DOHH2 (cell line): ENCODE data around the gene TTN.

Experiments
- H3F3A ChIP-seq: fragments of 200-600 bp; sonication (generic), shearing (Covaris generic); 2 replicates; pipeline ENCODE4 v1.6.0; 2016; ENCODE audit warnings: antibody characterized with exemption, mild to moderate bottlenecking; ENCODE audit not compliant: control insufficient read depth, insufficient read depth
- H3K27ac ChIP-seq: fragments of 200-600 bp; sonication (generic); 2 replicates; pipeline ENCODE4 v1.5.1; 2014; ENCODE audit warnings: low read depth, mild to moderate bottlenecking, low read length, moderate library complexity
- H3K27me3 ChIP-seq: fragments of 200-600 bp; sonication (generic); 2 replicates; pipeline ENCODE4 v1.6.1; 2014; ENCODE audit warnings: mild to moderate bottlenecking, low read length, mixed read lengths; ENCODE audit not compliant: control insufficient read depth
- H3K36me3 ChIP-seq: fragments of 200-600 bp; sonication (generic); 2 replicates; pipeline ENCODE4 v1.6.1; 2014; ENCODE audit warnings: mild to moderate bottlenecking, low read length, moderate library complexity, mixed read lengths; ENCODE audit not compliant: control insufficient read depth
- H3K4me1 ChIP-seq: fragments of 200-600 bp; sonication (generic); 2 replicates; pipeline ENCODE4 v1.6.1; 2014; ENCODE audit warnings: mild to moderate bottlenecking, low read length, mixed read lengths; ENCODE audit not compliant: control insufficient read depth
- H3K4me2 ChIP-seq: fragments of 200-600 bp; sonication (generic); 2 replicates; pipeline ENCODE4 v1.6.0; 2014; ENCODE audit warnings: mild to moderate bottlenecking, low read length, moderate library complexity
- H3K4me3 ChIP-seq: fragments of 200-600 bp; sonication (generic); 2 replicates; pipeline ENCODE4 v1.5.1; 2014; ENCODE audit warnings: mild to moderate bottlenecking, low read length, mixed read lengths
- H3K79me2 ChIP-seq: fragments of 200-600 bp; sonication (generic); 2 replicates; pipeline ENCODE4 v1.6.1; 2014; ENCODE audit warnings: mild to moderate bottlenecking, low read length, mixed read lengths; ENCODE audit not compliant: control insufficient read depth
- H3K9me2 ChIP-seq: fragments of 200-600 bp; sonication (generic); replicated peaks from 2 replicates; pipeline ENCODE4 v1.6.1; 2014; ENCODE audit warnings: mild to moderate bottlenecking, low read length, mixed read lengths; ENCODE audit not compliant: control insufficient read depth
- H3K9me3 ChIP-seq: fragments of 200-600 bp; sonication (generic); 2 replicates; pipeline ENCODE4 v1.6.1; 2014; ENCODE audit warnings: antibody characterized with exemption, low read length, mixed read lengths; ENCODE audit not compliant: control insufficient read depth, insufficient read depth
- H4K20me1 ChIP-seq: fragments of 200-600 bp; sonication (generic); 2 replicates; pipeline ENCODE4 v1.6.0; 2014; ENCODE audit warnings: low read depth, mild to moderate bottlenecking, antibody characterized with exemption, low read length, moderate library complexity; ENCODE audit not compliant: control insufficient read depth, insufficient read depth
- CTCF ChIP-seq: fragments of 200-600 bp; sonication (generic); IDR thresholded peaks from one replicate; pipeline ENCODE4 v1.5.1; 2014; ENCODE audit warnings: antibody characterized with exemption, mild to moderate bottlenecking, low read depth, low read length; ENCODE audit not compliant: poor library complexity, severe bottlenecking
- EZH2phosphoT487 ChIP-seq: fragments of 200-600 bp; sonication (generic); IDR thresholded peaks from 2 replicates; pipeline ENCODE4 v1.6.1; 2017; ENCODE audit warnings: borderline replicate concordance, mild to moderate bottlenecking, antibody characterized with exemption, low read length, moderate library complexity, mixed read lengths

The TTN gene

GRCh38 chr2:178679891-178680290 is 127.3 kb downstream of the TTN start:
- H3K27ac ChIP-seq: no peak overlapping the region
- TF ChIP-seq EZH2phosphoT487 (no peak), CTCF (no peak)
- H3K4me3 ChIP-seq: no peak overlapping the region
- H4K20me1 ChIP-seq: no peaks in the 10 kb centered on the region
- no peaks in the 10 kb centered on the region for H3K9me3 ChIP-seq
- no peak overlapping the region for H3K4me2 ChIP-seq
- H3K36me3 ChIP-seq: no peaks in the 10 kb centered on the region
- no peaks in the 10 kb centered on the region for H3K9me2 ChIP-seq
- H3K4me1 ChIP-seq: peaks cover 7% of the 10 kb centered on the region
- no peaks in the 10 kb centered on the region for H3F3A ChIP-seq
- no peaks in the 10 kb centered on the region for H3K27me3 ChIP-seq
- H3K79me2 ChIP-seq: no peaks in the 10 kb centered on the region

GRCh38 chr2:178677599-178677998 is 129.6 kb downstream of the TTN start:
- Histone ChIP-seq H3K36me3 (no peaks in the 10 kb centered on the region), H3K4me1 (peaks cover 7% of the 10 kb centered on the region), H3K27ac (no peak overlapping the region), H3K27me3 (no peaks in the 10 kb centered on the region), H3K4me2 (no peak overlapping the region), H3K9me3 (no peaks in the 10 kb centered on the region), H3F3A (no peaks in the 10 kb centered on the region), H3K9me2 (no peaks in the 10 kb centered on the region), H3K79me2 (no peaks in the 10 kb centered on the region), H3K4me3 (no peak overlapping the region), H4K20me1 (no peaks in the 10 kb centered on the region)
- TF ChIP-seq CTCF (no peak), EZH2phosphoT487 (no peak)

GRCh38 chr2:178676046-178676445 is 131.2 kb downstream of the TTN start:
- no peaks in the 10 kb centered on the region for H3K9me3 ChIP-seq
- no peaks in the 10 kb centered on the region for H3K27me3 ChIP-seq
- no peaks in the 10 kb centered on the region for H3F3A ChIP-seq
- no peak overlapping the region for H3K4me3 ChIP-seq
- H3K4me2 ChIP-seq: no peak overlapping the region
- H4K20me1 ChIP-seq: no peaks in the 10 kb centered on the region
- no peaks in the 10 kb centered on the region for H3K36me3 ChIP-seq
- TF ChIP-seq EZH2phosphoT487: no peak
- TF ChIP-seq CTCF: no peak
- no peaks in the 10 kb centered on the region for H3K79me2 ChIP-seq
- no peaks in the 10 kb centered on the region for H3K9me2 ChIP-seq
- H3K4me1 ChIP-seq: peaks cover 7% of the 10 kb centered on the region
- no peak overlapping the region for H3K27ac ChIP-seq

GRCh38 chr2:178674122-178674521 is 133.1 kb downstream of the TTN start:
- Histone ChIP-seq H3K9me2 (no peaks in the 10 kb centered on the region), H3K4me3 (no peak overlapping the region), H3K36me3 (no peaks in the 10 kb centered on the region), H3K79me2 (no peaks in the 10 kb centered on the region), H3K9me3 (no peaks in the 10 kb centered on the region), H3K4me1 (peaks cover 7% of the 10 kb centered on the region), H3F3A (no peaks in the 10 kb centered on the region), H3K27ac (no peak overlapping the region), H4K20me1 (no peaks in the 10 kb centered on the region), H3K27me3 (no peaks in the 10 kb centered on the region), H3K4me2 (no peak overlapping the region)
- no peak for TF ChIP-seq EZH2phosphoT487
- no peak for TF ChIP-seq CTCF
